Choroid plexus epithelial cell (primary cell): ENCODE results near the gene MED13.
A peak's percentile ranks its signal among the peaks of the same experiment; 100 is the strongest.
"Not testable (repeated sequence)": the region's sequence is repeated elsewhere in the genome, so short reads cannot be mapped to it uniquely, and the experiment has no call there.

Source experiments
- DNase-seq: peaks from one replicate; pipeline ENCODE4 v3.0.0-alpha.2; 2010; ENCODE audit warnings: low read depth
- H3K4me3 ChIP-seq: 2 replicates; pipeline ENCODE4 v1.5.1; 2011; ENCODE audit warnings: low read depth, mild to moderate bottlenecking, control low read depth, low read length, moderate library complexity
- CTCF ChIP-seq: conservative IDR thresholded peaks from 2 replicates; pipeline ENCODE4 v1.5.1; 2011; ENCODE audit warnings: low read depth, mild to moderate bottlenecking, control low read depth, inconsistent platforms, low read length, moderate library complexity

MED13 gene

GRCh38 chr17:61943117-61943516 lies 122.0 kb downstream of the MED13 start:
- no peak for DNase-seq
- no peak for TF ChIP-seq CTCF
- no peak overlapping the region for H3K4me3 ChIP-seq

DNA sequence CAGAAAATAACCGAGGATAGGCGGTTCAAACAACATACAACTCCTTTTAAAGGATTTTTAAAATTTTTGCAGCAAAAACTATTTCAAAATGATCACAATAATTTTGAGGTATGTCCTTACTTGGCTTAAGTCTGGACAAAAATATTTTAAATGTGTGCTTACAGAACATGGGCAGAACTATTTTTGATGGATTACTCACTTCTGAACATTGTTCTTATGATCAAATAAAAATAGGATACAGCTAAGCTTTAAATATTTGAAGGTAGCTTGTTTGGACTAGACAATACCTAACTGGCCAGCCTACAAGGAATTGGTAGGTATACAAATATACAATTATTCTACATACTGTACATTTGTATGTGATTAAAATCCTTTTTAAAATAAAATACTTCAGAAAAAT lies 123.0 kb downstream of the MED13 start:
- H3K4me3 ChIP-seq: no peak overlapping the region
- DNase-seq: no peak
- TF ChIP-seq CTCF: no peak

DNA sequence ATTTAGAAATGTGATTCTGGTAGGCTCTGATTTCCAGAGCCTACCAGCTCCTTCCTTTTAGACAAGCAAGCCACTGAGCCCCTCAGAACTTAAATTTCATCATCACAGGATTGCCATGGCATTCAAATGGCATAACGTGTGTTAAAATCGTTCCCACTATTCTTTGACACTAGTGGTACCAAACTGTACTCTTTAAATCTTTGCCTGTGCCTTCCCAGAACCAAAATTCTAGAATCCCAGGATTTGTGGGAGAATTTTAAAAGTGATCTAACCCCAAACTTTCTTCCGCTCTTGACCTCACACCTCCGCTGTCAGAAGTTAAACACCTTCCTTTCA lies 137.0 kb downstream of the MED13 start:
- no peak for TF ChIP-seq CTCF
- H3K4me3 ChIP-seq: peak overlapping the region; percentile 78
- DNase-seq: no peak

DNA sequence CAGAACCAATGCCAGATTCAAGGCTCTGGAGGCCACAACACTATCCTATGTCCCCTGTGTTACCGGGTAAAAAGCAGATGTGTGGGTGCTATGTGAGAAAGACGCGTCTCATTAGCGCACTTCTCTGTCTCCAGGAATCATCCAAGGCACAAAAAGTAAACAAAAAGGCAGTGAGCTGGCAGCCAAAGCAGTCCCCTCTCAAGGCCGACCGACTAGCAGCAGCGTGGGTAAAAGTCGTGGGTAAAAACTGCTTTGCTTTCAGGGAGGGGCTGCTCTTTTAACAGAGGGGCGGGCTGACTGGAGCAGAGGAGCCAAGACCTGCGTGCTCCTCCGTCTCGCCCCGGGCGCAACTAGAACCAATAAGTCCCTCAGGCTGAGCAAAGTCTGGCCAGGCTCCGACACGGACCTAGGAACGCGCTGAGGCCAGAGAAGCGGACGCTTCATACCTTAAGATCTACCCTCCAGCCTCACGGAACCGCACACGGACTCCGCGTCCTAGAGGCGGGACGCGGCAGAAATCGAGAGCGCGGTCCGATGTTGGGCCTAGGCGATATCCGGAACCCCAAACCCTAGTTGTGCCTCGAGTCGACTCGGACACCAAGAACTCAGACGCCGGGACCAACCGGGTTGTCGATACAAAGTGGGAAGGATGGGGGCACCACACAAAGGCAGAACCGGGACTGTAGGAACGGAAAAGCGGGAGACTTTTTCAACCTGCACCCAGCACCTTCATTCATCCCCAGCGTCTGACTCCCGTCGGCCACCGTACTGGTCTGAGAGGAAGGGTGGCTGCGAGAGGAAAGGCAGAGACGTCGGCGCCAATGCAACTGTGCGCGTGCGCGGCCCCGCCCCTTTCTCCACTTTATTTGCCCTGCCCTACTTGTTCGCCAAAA lies 137.6 kb downstream of the MED13 start, which contains the start of gene INTS2:
TSS of gene INTS2 (minus strand) at position 775 of the 893 bp plus-strand sequence. CDS start 1,338 bp downstream, outside the sequence.
- peak within 1 kb of the TSS; percentile 78 for H3K4me3 ChIP-seq
- DNase-seq: peak; percentile 97
- no peak for TF ChIP-seq CTCF

DNA sequence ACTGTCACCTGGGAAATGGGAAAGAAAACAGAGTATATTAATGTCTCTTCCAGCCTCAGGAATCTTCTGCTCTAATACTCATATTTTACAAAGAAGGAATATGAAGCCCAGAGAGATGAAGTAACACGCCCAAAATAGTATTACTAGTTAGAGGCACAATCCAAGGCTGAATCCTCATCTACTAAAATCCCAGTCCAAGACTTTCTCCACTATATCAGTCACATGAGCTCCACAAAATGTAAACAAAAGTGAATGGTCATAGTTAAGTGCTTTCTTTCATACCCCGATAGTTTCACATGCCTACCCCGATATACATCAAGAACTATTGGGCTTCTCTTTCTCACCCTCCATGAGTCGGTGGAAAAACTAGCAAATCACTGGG lies 138.3 kb downstream of the MED13 start:
- no peak for DNase-seq
- TF ChIP-seq CTCF: no peak

DNA sequence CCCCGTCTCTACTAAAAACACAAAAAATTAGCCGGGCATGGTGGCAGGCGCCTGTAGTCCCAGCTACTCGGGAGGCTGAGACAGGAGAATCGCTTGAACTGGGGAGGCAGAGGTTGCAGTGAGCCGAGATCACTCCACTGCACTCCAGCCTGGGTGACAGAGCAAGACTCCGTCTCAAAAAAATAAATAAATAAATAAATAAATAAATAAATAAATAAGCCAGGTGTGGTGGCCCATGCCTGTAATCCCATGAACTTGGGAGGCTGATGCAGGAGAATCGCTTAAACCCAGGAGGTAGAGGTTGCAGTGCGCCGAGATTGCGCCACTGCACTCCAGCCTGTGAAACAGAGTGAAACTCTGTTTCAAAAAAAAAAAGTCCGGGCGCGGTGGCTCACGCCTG lies 149.9 kb downstream of the MED13 start:
- H3K4me3 ChIP-seq, DNase-seq: not testable (repeated sequence)

More for the DNA sequence above, 138.3 kb downstream of the MED13 start:
- H3K4me3 ChIP-seq: peak overlapping the region; percentile 78

DNA sequence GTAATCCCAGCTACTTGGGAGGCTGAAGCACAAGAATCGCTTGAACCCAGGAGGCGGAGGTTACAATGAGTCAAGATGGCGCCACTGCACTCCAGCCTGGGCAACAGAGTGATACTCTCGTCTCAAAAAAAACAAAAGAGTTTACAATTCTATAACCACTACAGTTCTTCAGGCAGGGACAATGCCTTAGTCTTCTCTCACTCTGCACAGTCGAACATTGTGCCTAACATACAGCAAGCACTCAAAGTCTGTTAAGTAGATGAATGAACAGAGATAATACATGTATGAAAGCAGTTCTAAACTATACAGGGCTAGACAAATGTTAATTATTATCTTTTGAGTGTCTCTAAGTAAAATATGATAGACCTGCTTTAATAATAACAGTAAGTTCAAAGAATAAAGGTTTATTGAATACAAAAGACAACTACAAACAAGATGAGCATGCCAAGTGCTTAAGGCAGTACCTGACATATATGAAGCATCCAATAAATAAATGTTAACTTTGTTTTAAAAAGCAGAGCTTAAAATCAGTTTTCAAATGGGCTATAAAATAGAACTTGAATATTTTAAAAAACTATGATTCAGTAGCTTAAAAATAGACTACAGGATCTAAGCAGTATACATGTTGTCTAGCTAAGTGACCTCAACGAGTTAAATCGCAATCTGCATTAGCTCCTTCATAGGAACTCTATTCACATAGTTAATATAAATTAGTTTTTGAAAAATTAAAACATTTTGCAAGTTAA lies 156.6 kb downstream of the MED13 start:
- TF ChIP-seq CTCF: no peak
- no peak overlapping the region for H3K4me3 ChIP-seq
- DNase-seq: no peak
